ENCODE data around the gene RAB11FIP3. TPM values are rescaled to one million over a fixed set of nuclear protein-coding genes. Genes with fewer than 3 reads are reported as not detected.
"Not testable (repeated sequence)": the region's sequence is repeated elsewhere in the genome, so short reads cannot be mapped to it uniquely, and the experiment has no call there.

RAB11FIP3 gene
- total RNA-seq, 2 experiments from 2014 or later = 18.7 to 20.4 TPM

DNA sequence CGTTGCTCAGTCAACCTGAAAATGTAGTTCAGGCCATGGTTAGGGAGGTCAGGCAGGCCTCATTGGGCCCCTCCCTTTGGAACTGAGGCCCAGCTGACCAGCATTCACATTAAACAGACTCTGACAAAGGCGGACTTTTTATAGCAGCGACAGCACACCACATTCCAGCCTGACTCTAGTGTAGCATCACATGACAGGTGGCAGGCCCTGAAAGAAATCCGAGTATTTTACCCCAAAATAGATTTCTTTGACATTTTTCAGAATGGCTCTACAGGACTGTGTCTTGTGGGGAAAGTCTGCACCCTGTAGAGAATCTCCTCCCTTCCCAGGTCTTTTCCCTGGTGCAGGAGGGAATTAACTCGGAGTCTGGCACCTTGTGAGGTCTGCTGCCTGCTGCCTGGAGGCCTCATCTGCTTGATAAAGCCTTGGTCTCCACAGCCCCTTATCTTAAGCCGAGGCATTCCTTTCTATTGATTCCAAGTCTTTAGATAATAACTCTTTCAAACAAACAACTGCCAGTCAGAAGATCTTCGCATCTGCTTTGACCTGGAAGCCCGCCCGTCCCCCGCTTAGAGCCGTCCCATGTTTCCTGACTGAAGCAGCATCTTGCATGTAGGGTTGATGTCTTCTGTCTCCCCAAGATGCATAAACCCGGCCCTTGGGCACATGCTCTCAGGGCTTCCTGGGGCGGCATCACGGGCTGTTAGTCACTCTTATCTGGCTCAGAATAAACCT lies 58.1 kb downstream of the RAB11FIP3 start:
- no peak for TF ChIP-seq CTCF (IDR thresholded peaks at IDR 0.05)
- POLR2A ChIA-PET = no interaction called here

DNA sequence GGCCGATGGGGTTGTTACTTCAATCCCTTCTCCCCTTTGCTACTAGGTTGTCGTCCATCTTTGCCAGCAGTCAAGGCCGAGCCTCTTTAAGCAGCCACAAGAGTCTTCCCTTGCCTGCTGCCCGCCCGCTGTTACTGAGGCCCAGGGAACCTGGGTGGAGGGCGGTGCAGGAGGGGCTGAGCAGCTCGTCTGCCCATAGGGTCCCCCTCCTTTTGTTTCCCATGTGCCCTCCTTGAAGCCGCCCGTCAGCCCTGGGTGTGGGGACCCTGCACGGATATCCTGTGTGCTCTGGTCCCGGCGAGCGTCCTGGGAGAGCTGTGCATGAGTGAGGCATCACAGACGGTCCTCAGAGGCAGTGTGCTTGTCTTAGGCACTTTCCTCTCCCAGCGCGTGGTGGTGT lies 64.2 kb downstream of the RAB11FIP3 start:
- Mint-ChIP-seq H3K27me3 (no peaks in the 10 kb centered on the region), H3K4me3 (no peak overlapping the region), H3K4me1 (ENCODE audit: low read depth) (no peaks in the 10 kb centered on the region), H3K9me3 (no peaks in the 10 kb centered on the region), H3K27ac (no peak overlapping the region), H3K36me3 (ENCODE audit: low read depth) (peaks cover 1% of the 10 kb centered on the region)
- DNase-seq (no peak), ATAC-seq (no peak)
- POLR2A ChIA-PET = no interaction called here
- TF ChIP-seq CTCF (IDR thresholded peaks at IDR 0.05) = no peak
- intact Hi-C loops (cut with micrococcal nuclease) = no loop called here
- CTCF ChIA-PET = interaction anchor here (1.7 kb wide), 1 partner anchor 98 kb away, joined by 5 read pairs; no protein-coding TSS in a partner anchor

More for the DNA sequence above, 58.1 kb downstream of the RAB11FIP3 start:
- Mint-ChIP-seq H3K9me3 (no peaks in the 10 kb centered on the region), H3K27me3 (no peaks in the 10 kb centered on the region), H3K27ac (no peak overlapping the region), H3K4me1 (ENCODE audit: low read depth) (no peaks in the 10 kb centered on the region), H3K4me3 (no peak overlapping the region), H3K36me3 (ENCODE audit: low read depth) (peaks cover 1% of the 10 kb centered on the region)
- ATAC-seq (no peak), DNase-seq (no peak)
- CTCF ChIA-PET = no interaction called here
- intact Hi-C loops (cut with micrococcal nuclease) = no loop called here

GRCh38 chr16:490768-491167 lies 65.3 kb downstream of the RAB11FIP3 start:
- ChIA-PET POLR2A (no interaction called here), CTCF (no interaction called here)
- intact Hi-C loops (cut with micrococcal nuclease) = no loop called here
- no peaks in the 10 kb centered on the region for H3K9me3 Mint-ChIP-seq
- no peak overlapping the region for H3K4me3 Mint-ChIP-seq
- no peak overlapping the region for H3K27ac Mint-ChIP-seq
- no peaks in the 10 kb centered on the region for H3K27me3 Mint-ChIP-seq
- DNase-seq = no peak
- H3K4me1 Mint-ChIP-seq (ENCODE audit: low read depth) = peaks cover 5% of the 10 kb centered on the region
- TF ChIP-seq CTCF (IDR thresholded peaks at IDR 0.05) = no peak
- ATAC-seq = no peak
- peaks cover 1% of the 10 kb centered on the region for H3K36me3 Mint-ChIP-seq (ENCODE audit: low read depth)

- Mint-ChIP-seq H3K27me3 (no peaks in the 10 kb centered on the region), H3K36me3 (ENCODE audit: low read depth) (peaks cover 1% of the 10 kb centered on the region), H3K4me3 (no peak overlapping the region), H3K9me3 (no peaks in the 10 kb centered on the region), H3K27ac (no peak overlapping the region), H3K4me1 (ENCODE audit: low read depth) (peaks cover 5% of the 10 kb centered on the region)
- intact Hi-C loops (cut with micrococcal nuclease) = no loop called here
- ATAC-seq = no peak
- DNase-seq = no peak
- CTCF ChIA-PET = no interaction called here
- TF ChIP-seq CTCF (IDR thresholded peaks at IDR 0.05) = no peak
- POLR2A ChIA-PET = no interaction called here
These were observed 65.9 kb downstream of the RAB11FIP3 start for GRCh38 chr16:491220-491919.

DNA sequence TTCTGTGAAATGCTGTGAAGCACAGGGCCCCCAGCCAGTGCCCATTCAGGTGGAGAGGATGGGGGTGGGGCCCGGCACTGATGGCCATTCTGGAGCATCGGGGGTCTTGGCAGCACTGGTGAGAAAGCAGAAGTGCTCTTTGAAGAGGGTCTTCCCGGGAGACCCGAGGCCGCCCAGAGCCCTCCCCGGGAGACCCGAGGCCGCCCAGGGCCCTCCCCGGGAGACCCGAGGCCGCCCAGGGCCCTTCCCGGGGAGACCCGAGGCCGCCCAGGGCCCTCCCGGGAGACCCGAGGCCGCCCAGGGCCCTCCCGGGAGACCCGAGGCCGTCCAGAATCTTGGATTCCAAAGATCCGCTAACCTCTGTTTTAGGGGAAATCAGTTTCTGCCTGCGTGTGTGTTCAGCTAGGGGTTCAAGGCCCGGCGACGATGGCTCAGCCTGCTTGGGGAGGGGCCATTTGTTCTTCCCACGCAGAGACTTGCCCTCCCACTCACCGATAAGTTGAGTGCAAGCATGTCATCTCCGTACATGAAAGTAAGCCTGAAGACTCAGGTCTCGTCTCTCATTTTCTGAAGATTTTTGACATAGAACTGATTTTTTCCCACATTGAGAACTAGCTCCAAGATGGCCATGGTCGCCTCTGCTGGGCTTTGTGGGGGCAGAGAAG lies 66.9 kb downstream of the RAB11FIP3 start:
- Mint-ChIP-seq H3K36me3 (ENCODE audit: low read depth) (peaks cover 1% of the 10 kb centered on the region), H3K27me3 (no peaks in the 10 kb centered on the region), H3K9me3 (no peaks in the 10 kb centered on the region), H3K4me1 (ENCODE audit: low read depth) (peaks cover 5% of the 10 kb centered on the region), H3K27ac (no peak overlapping the region), H3K4me3 (no peak overlapping the region)
- POLR2A ChIA-PET = no interaction called here
- DNase-seq (no peak), ATAC-seq (no peak)
- intact Hi-C loops (cut with micrococcal nuclease) = no loop called here
- no peak for TF ChIP-seq CTCF (IDR thresholded peaks at IDR 0.05)
- CTCF ChIA-PET = no interaction called here

DNA sequence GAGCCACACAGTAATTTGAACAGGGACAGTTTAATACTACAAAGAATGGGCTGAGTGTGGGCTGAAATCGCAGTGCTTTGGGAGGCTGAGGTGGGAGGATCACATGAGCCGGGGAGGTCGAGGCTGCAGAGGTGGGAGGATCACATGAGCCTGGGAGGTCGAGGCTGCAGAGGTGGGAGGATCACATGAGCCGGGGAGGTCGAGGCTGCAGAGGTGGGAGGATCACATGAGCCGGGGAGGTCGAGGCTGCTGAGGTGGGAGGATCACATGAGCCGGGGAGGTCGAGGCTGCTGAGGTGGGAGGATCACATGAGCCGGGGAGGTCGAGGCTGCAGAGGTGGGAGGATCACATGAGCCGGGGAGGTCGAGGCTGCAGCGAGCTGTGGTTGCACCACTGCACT lies 69.2 kb downstream of the RAB11FIP3 start:
- intact Hi-C loops (cut with micrococcal nuclease) = not testable (repeated sequence)

More for the DNA sequence above, 69.2 kb downstream of the RAB11FIP3 start:
- H3K4me1 Mint-ChIP-seq (ENCODE audit: low read depth); H3K4me3 Mint-ChIP-seq; ATAC-seq; H3K9me3 Mint-ChIP-seq; POLR2A ChIA-PET; H3K36me3 Mint-ChIP-seq (ENCODE audit: low read depth); DNase-seq; H3K27ac Mint-ChIP-seq; H3K27me3 Mint-ChIP-seq: not testable (repeated sequence)
- CTCF ChIA-PET = interaction anchor here (0.8 to 1.8 kb wide), 4 partner anchors 15 to 104 kb away, joined by 3 to 8 read pairs (median 3); no protein-coding TSS in a partner anchor

All from activated CD8-positive, alpha-beta T cell treated with anti-CD3 and anti-CD28 coated beads for 36 hours (primary cell).